ENCODE data around the gene INKA2.
A peak's percentile ranks its signal among the peaks of the same experiment; 100 is the strongest.

Gene INKA2

GRCh38 chr1:111739194-111739924 lies at the start of gene INKA2:
Gene INKA2 (minus strand): TSS chr1:111739395. CDS start chr1:111739242, 153 bp downstream.
- peak; percentile 44 for DNase-seq (ENCODE audit: low read depth)

GRCh38 chr1:111786669-111787207 lies 47.5 kb upstream of the INKA2 start:
- no peak for DNase-seq (ENCODE audit: low read depth)

GRCh38 chr1:111784273-111784901 lies 45.2 kb upstream of the INKA2 start:
- no peak for DNase-seq (ENCODE audit: low read depth)

- DNase-seq (ENCODE audit: low read depth), result no peak
These were observed 40.4 kb upstream of the INKA2 start for GRCh38 chr1:111779546-111779945.

- no peak for DNase-seq (ENCODE audit: low read depth)
These were observed 39.4 kb upstream of the INKA2 start for GRCh38 chr1:111778541-111779051.

- no peak for DNase-seq (ENCODE audit: low read depth)
These were observed 38.9 kb upstream of the INKA2 start for GRCh38 chr1:111778066-111778465.

- DNase-seq (ENCODE audit: low read depth), result no peak
These were observed 38.1 kb upstream of the INKA2 start for GRCh38 chr1:111777301-111777700.

- DNase-seq (ENCODE audit: low read depth), result no peak
These were observed 37.7 kb upstream of the INKA2 start for GRCh38 chr1:111776861-111777260.

- DNase-seq (ENCODE audit: low read depth), result no peak
These were observed 37.2 kb upstream of the INKA2 start for GRCh38 chr1:111776391-111776790.

- DNase-seq (ENCODE audit: low read depth), result no peak
These were observed 36.8 kb upstream of the INKA2 start for GRCh38 chr1:111775966-111776365.

- no peak for DNase-seq (ENCODE audit: low read depth)
These were observed 31.7 kb upstream of the INKA2 start for GRCh38 chr1:111770916-111771315.

- peak; percentile 29 for DNase-seq (ENCODE audit: low read depth)
These were observed 30.4 kb upstream of the INKA2 start for GRCh38 chr1:111769517-111770146.

- no peak for DNase-seq (ENCODE audit: low read depth)
These were observed 29.4 kb upstream of the INKA2 start for GRCh38 chr1:111768625-111769024.

- DNase-seq (ENCODE audit: low read depth), result no peak
These were observed 28.8 kb upstream of the INKA2 start for GRCh38 chr1:111768023-111768422.

- no peak for DNase-seq (ENCODE audit: low read depth)
These were observed 23.1 kb upstream of the INKA2 start for GRCh38 chr1:111762332-111762731.

GRCh38 chr1:111761717-111762116 lies 22.5 kb upstream of the INKA2 start:
- no peak for DNase-seq (ENCODE audit: low read depth)

GRCh38 chr1:111758373-111758772 lies 19.2 kb upstream of the INKA2 start:
- no peak for DNase-seq (ENCODE audit: low read depth)

GRCh38 chr1:111756124-111756513 lies 16.9 kb upstream of the INKA2 start:
- DNase-seq (ENCODE audit: low read depth), result no peak

- DNase-seq (ENCODE audit: low read depth), result peak; percentile 90
These were observed 16.3 kb upstream of the INKA2 start, which contains the start of gene DDX20 for GRCh38 chr1:111755331-111756123. Gene DDX20 (plus strand): TSS chr1:111755901. CDS start chr1:111755925, 24 bp downstream.

- DNase-seq (ENCODE audit: low read depth), result no peak
These were observed 15.8 kb upstream of the INKA2 start for GRCh38 chr1:111754984-111755330.

- DNase-seq (ENCODE audit: low read depth), result no peak
These were observed 12.8 kb upstream of the INKA2 start for GRCh38 chr1:111751906-111752575.

Data from activated T-cell treated with anti-CD3 and anti-CD28 coated beads for 1 hour (primary cell).